Mesenchymal stem cell (in vitro differentiated cells and primary cell): ENCODE measurements around the gene SLC7A4.
A peak's percentile ranks its signal among the peaks of the same experiment; 100 is the strongest.
"Not testable (repeated sequence)": the region's sequence is repeated elsewhere in the genome, so short reads cannot be mapped to it uniquely, and the experiment has no call there.

ENCODE experiments used
- DNase-seq: peaks from one replicate; pipeline ENCODE4 v3.0.0-alpha.2; 2013
- H2AFZ ChIP-seq: one replicate; pipeline ENCODE4 v1.6.1; 2013; ENCODE audit warnings: low read depth, mild to moderate bottlenecking, control low read depth, inconsistent platforms, low read length, moderate library complexity
- H2AK5ac ChIP-seq: 2 replicates; pipeline ENCODE4 v1.6.1; 2013; ENCODE audit warnings: low read length, moderate library complexity, mild to moderate bottlenecking, inconsistent platforms; ENCODE audit not compliant: severe bottlenecking
- H2BK120ac ChIP-seq: one replicate; pipeline ENCODE4 v1.6.1; 2013; ENCODE audit warnings: low read depth, mild to moderate bottlenecking, inconsistent platforms, low read length, moderate library complexity
- H2BK12ac ChIP-seq, 2 experiments: one replicate each; pipeline ENCODE4 v1.6.1; 2013; ENCODE audit warnings: inconsistent platforms in 2 of 2, low read length in 2 of 2, mild to moderate bottlenecking in 2 of 2, moderate library complexity in 2 of 2, control low read depth in 1 of 2
- H2BK15ac ChIP-seq: one replicate; pipeline ENCODE4 v1.6.1; 2013; ENCODE audit warnings: mild to moderate bottlenecking, low read depth, inconsistent platforms; ENCODE audit not compliant: poor library complexity, severe bottlenecking
- H2BK5ac ChIP-seq: 2 replicates; pipeline ENCODE4 v1.6.1; 2013; ENCODE audit warnings: low read depth, mild to moderate bottlenecking, low read length, control low read depth, inconsistent platforms; ENCODE audit not compliant: poor library complexity, severe bottlenecking
- H3K14ac ChIP-seq, 2 experiments: one replicate each; pipeline ENCODE4 v1.6.1; 2013; ENCODE audit warnings: inconsistent platforms in 2 of 2, low read length in 2 of 2, control low read depth in 1 of 2, mild to moderate bottlenecking in 1 of 2, moderate library complexity in 1 of 2
- H3K18ac ChIP-seq, 2 experiments: one replicate each; pipeline ENCODE4 v1.6.1; 2013; ENCODE audit warnings: inconsistent platforms in 2 of 2, low read length in 2 of 2, control low read depth in 1 of 2, low read depth in 1 of 2, mild to moderate bottlenecking in 1 of 2
- H3K23ac ChIP-seq, 2 experiments: one replicate each; pipeline ENCODE4 v1.6.1; 2013; ENCODE audit warnings: inconsistent platforms in 2 of 2, low read length in 2 of 2, mild to moderate bottlenecking in 2 of 2, moderate library complexity in 2 of 2, control low read depth in 1 of 2
- H3K27ac ChIP-seq: 2 replicates; pipeline ENCODE4 v1.5.1; 2013; ENCODE audit warnings: mild to moderate bottlenecking, moderate library complexity, low read length, control low read depth, inconsistent platforms; ENCODE audit not compliant: poor library complexity, severe bottlenecking
- H3K27me3 ChIP-seq, 2 experiments: 2 replicates each; pipeline versions ENCODE4 v1.6.1 to v1.7.0; 2013; ENCODE audit warnings: low read length in 2 of 2, mild to moderate bottlenecking in 2 of 2, moderate library complexity in 2 of 2, control low read depth in 1 of 2, inconsistent platforms in 1 of 2; ENCODE audit not compliant: control insufficient read depth in 1 of 2, insufficient read depth in 1 of 2
- H3K36me3 ChIP-seq, 2 experiments: 2 replicates each; pipeline versions ENCODE4 v1.6.1 to v1.7.0; 2013; ENCODE audit warnings: low read length in 2 of 2, control low read depth in 1 of 2, inconsistent platforms in 1 of 2, low read depth in 1 of 2, mild to moderate bottlenecking in 1 of 2; ENCODE audit not compliant: insufficient read depth in 2 of 2, control insufficient read depth in 1 of 2
- H3K4ac ChIP-seq, 2 experiments: one replicate each; pipeline ENCODE4 v1.6.1; 2013; ENCODE audit warnings: inconsistent platforms in 2 of 2, low read length in 2 of 2, mild to moderate bottlenecking in 2 of 2, moderate library complexity in 2 of 2, control low read depth in 1 of 2, low read depth in 1 of 2
- H3K4me1 ChIP-seq: 2 replicates; pipeline ENCODE4 v1.6.1; 2013; ENCODE audit warnings: low read depth, low read length, control low read depth; ENCODE audit not compliant: control insufficient read depth, insufficient read depth
- H3K4me2 ChIP-seq: 2 replicates; pipeline ENCODE4 v1.6.1; 2013; ENCODE audit warnings: low read length, mild to moderate bottlenecking, inconsistent platforms; ENCODE audit not compliant: poor library complexity, severe bottlenecking
- H3K4me3 ChIP-seq, 2 experiments: 2 replicates each; pipeline versions ENCODE4 v1.5.1 to v1.7.0; 2013; ENCODE audit warnings: low read length in 2 of 2, mild to moderate bottlenecking in 2 of 2, control low read depth in 1 of 2, low read depth in 1 of 2; ENCODE audit not compliant: insufficient read depth in 1 of 2
- H3K79me1 ChIP-seq: replicated peaks from 2 replicates; pipeline ENCODE4 v1.6.1; 2013; ENCODE audit warnings: mild to moderate bottlenecking, control low read depth, low read length, inconsistent platforms; ENCODE audit not compliant: poor library complexity, severe bottlenecking
- H3K9ac ChIP-seq: 2 replicates; pipeline ENCODE4 v1.7.0; 2013; ENCODE audit warnings: mild to moderate bottlenecking, low read length, moderate library complexity
- H3K9me3 ChIP-seq: 2 replicates; pipeline ENCODE4 v1.7.0; 2013; ENCODE audit warnings: mild to moderate bottlenecking, low read length; ENCODE audit not compliant: control insufficient read depth
- H4K8ac ChIP-seq: one replicate; pipeline ENCODE4 v1.6.1; 2013; ENCODE audit warnings: inconsistent platforms, mild to moderate bottlenecking, low read length, moderate library complexity
- H4K91ac ChIP-seq: one replicate; pipeline ENCODE4 v1.6.1; 2013; ENCODE audit warnings: mild to moderate bottlenecking, low read length, inconsistent platforms
- WGBS: methylation state at CpG from one replicate; pipeline ENCODE4 v1.1.7; 2013; ENCODE audit warnings: mixed read lengths; 5-methylcytosine and 5-hydroxymethylcytosine counted together

Gene SLC7A4

DNA sequence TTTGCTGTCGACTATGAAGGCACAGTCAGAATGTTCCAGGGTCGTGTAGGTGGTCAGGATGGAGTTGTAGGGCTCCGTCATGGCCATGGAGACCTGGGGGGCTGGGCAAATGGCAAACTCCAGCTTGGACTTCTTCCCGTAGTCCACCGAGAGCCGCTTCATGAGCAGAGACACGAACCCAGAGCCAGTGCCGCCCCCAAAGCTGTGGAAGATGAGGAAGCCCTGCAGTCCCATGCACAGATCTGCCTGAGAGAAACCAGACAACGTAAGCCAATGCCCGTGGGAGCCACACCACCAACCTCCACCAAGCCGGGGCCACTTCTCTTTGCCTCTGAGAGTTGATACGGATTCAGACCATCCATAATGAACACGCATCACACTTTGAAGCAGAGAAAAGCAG, 23.2 kb downstream of the SLC7A4 start:
- WGBS, result 85% methylated on average over 13 of the region's 13 CpGs
- not testable (repeated sequence) for H3K4me1 ChIP-seq, H2BK15ac ChIP-seq, H2BK5ac ChIP-seq, H3K36me3 ChIP-seq, H2AK5ac ChIP-seq, H3K4me3 ChIP-seq, DNase-seq, H3K23ac ChIP-seq, H2BK12ac ChIP-seq, H3K27ac ChIP-seq, H2AFZ ChIP-seq, H2BK120ac ChIP-seq, H3K9ac ChIP-seq, H3K14ac ChIP-seq, H3K9me3 ChIP-seq, H3K27me3 ChIP-seq, H3K4ac ChIP-seq, H3K79me1 ChIP-seq, H4K91ac ChIP-seq, H4K8ac ChIP-seq, H3K4me2 ChIP-seq, H3K18ac ChIP-seq

DNA sequence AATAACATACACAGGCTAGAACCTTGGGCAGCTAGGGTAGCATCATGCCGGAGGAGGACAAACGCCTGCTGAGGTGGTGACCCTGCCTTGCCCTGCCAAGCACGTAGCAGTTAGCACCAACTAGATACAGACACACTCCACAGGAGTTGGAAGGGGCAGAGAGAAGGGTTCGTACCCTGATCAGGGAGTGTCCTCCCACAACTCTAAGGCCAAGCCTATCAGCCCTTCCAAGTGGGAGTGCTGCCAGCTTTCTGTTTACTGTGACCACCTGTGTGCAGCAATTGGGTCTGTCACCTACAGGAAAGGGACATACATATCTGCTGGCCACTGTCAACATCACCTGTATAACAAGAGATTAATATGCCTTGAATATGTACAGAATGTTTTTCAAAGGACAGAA, 28.6 kb downstream of the SLC7A4 start:
- Histone ChIP-seq H2AFZ (no peak overlapping the region), H3K9me3 (no peaks in the 10 kb centered on the region), H2BK15ac (peak overlapping the region; percentile 64), H3K18ac (no peak overlapping the region), H3K4me3 (peak overlapping the region in 1 of 2 experiments; percentile 90), H4K91ac (peak overlapping the region; percentile 25), H3K9ac (peak overlapping the region; percentile 99), H3K36me3 (peaks cover 22 to 26% of the 10 kb centered on the region in 2 experiments), H2BK120ac (no peak overlapping the region), H3K4ac (peak overlapping the region in 1 of 2 experiments; percentile 9), H2BK5ac (no peak overlapping the region), H4K8ac (no peak overlapping the region), H3K79me1 (peaks cover 25% of the 10 kb centered on the region), H3K14ac (peak overlapping the region in 1 of 2 experiments; percentile 14), H3K4me1 (peaks cover 31% of the 10 kb centered on the region), H3K4me2 (no peak overlapping the region), H3K27ac (no peak overlapping the region), H2BK12ac (no peak overlapping the region), H2AK5ac (no peak overlapping the region), H3K23ac (peak overlapping the region in 1 of 2 experiments; percentile 41), H3K27me3 (no peaks in the 10 kb centered on the region)
- peak; percentile 11 for DNase-seq
- WGBS, result 96% methylated on average over 4 of the region's 4 CpGs

DNA sequence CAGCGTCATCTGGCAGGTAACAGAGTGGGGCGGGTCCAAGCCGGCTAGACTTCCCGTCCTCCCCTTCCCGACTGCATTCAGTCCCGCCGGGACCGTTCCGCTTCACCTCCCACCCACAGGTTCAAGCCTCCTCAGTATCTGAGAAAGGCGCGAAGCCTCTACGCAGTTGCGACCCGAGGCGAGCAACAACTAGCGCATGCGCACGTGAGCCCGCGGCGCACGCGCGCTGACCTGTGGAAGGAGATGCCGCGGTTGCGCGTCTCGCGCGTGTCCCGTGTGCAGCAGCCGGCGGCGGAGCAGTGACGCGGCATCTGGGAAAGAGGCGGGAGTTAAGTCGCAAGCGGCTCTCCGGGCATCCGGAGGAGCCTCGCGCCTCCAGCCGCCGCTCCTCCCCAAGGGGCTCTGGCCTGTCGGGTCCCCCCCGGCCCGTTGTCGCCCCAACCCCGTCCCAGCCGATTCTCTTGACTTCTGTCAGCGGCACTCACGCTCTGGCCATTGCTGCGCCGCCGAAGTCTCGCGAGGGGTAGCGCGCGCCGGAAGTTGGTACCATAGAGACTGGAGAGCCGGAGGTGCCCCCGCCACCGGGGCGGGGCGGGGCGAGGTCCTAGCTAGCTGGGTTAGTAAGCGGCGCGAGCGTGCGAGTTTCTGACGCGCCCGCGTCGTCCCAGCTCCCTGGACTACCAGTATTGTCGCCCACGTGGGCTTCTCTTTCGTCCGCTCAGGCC, 30.6 kb downstream of the SLC7A4 start, which contains the start of gene THAP7:
Gene THAP7, minus strand, starts transcription at position 518 of the 725 bp plus-strand sequence. Its CDS starts 207 bp downstream, at position 311.
- Histone ChIP-seq H2AFZ (peak within 1 kb of the TSS; percentile 87), H3K36me3 (peaks cover 40 to 42% of the 10 kb centered on the region in 2 experiments), H4K8ac (peak within 1 kb of the TSS; percentile 98), H2AK5ac (peak within 1 kb of the TSS; percentile 54), H2BK5ac (peak within 1 kb of the TSS; percentile 94), H3K27ac (peak within 1 kb of the TSS; percentile 97), H3K4ac (peak within 1 kb of the TSS; percentile 62 to 91), H3K4me3 (peak within 1 kb of the TSS; percentile 70 to 90), H3K18ac (peak within 1 kb of the TSS; percentile 95 to 99), H4K91ac (peak within 1 kb of the TSS; percentile 94), H3K79me1 (peaks cover 36% of the 10 kb centered on the region), H2BK120ac (peak within 1 kb of the TSS; percentile 81), H3K14ac (peak within 1 kb of the TSS in 1 of 2 experiments; percentile 94), H2BK12ac (peak within 1 kb of the TSS; percentile 46 to 93), H3K23ac (peak within 1 kb of the TSS; percentile 41 to 69), H3K9me3 (no peaks in the 10 kb centered on the region), H3K27me3 (no peaks in the 10 kb centered on the region), H2BK15ac (peak within 1 kb of the TSS; percentile 100), H3K4me1 (peaks cover 34% of the 10 kb centered on the region), H3K9ac (peak within 1 kb of the TSS; percentile 99), H3K4me2 (peak within 1 kb of the TSS; percentile 92)
- under 1% methylated on average over 72 of the region's 83 CpGs for WGBS
- peak; percentile 98 for DNase-seq

DNA sequence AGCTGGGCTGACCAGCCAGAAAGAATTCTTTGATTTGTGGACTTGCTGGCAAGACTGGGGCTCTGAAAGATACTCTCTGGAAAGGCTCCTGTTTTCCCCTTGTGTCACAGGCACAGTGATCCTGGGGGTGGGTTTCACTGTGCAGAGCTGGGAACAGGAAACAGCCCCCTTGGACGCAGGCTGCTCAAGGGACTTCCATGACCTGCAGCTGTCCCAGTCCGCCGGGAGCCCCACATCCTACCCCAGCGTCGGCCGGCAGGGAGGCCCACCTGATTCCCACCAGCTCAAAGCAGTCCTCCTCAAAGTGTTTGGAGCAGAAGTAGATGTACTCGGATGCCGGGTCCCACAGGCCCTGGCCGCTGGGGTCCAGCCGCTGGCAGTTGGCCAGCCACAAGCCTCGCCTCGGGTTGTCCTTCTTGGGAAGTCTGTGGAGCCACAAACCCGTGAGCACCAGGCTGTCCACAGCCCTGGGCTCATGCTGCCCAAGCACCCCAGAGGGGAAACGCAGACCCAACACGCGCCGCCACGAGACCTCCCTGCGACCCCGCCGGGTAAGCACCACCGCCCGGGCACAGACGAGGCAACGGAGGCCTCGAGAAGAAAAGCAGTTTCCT, 31.3 kb downstream of the SLC7A4 start:
- H3K4me2 ChIP-seq, result peak overlapping the region; percentile 92
- peak overlapping the region; percentile 58 for H2BK15ac ChIP-seq
- H3K36me3 ChIP-seq, result peaks cover 46 to 48% of the 10 kb centered on the region in 2 experiments
- no peaks in the 10 kb centered on the region for H3K9me3 ChIP-seq
- H3K9ac ChIP-seq, result peak overlapping the region; percentile 99
- H3K23ac ChIP-seq, result peak overlapping the region; percentile 9 to 69
- 19% methylated on average over 26 of the region's 26 CpGs for WGBS
- peak overlapping the region; percentile 98 for H4K8ac ChIP-seq
- H3K4ac ChIP-seq, result peak overlapping the region; percentile 55 to 91
- peak overlapping the region; percentile 94 for H4K91ac ChIP-seq
- H3K27ac ChIP-seq, result peak overlapping the region; percentile 97
- peak overlapping the region; percentile 87 for H2AFZ ChIP-seq
- peak overlapping the region; percentile 21 to 46 for H2BK12ac ChIP-seq
- peaks cover 34% of the 10 kb centered on the region for H3K4me1 ChIP-seq
- peak; percentile 5 for DNase-seq
- H2BK120ac ChIP-seq, result no peak overlapping the region
- H3K4me3 ChIP-seq, result peak overlapping the region; percentile 70 to 90
- H2BK5ac ChIP-seq, result no peak overlapping the region
- no peaks in the 10 kb centered on the region for H3K27me3 ChIP-seq
- peak overlapping the region; percentile 66 to 94 for H3K18ac ChIP-seq
- peaks cover 36% of the 10 kb centered on the region for H3K79me1 ChIP-seq
- peak overlapping the region; percentile 54 for H2AK5ac ChIP-seq
- peak overlapping the region in 1 of 2 experiments; percentile 68 for H3K14ac ChIP-seq
